ENCODE measurements around the gene DCAF11.
A peak's percentile ranks its signal among the peaks of the same experiment; 100 is the strongest.

DCAF11 gene

DNA sequence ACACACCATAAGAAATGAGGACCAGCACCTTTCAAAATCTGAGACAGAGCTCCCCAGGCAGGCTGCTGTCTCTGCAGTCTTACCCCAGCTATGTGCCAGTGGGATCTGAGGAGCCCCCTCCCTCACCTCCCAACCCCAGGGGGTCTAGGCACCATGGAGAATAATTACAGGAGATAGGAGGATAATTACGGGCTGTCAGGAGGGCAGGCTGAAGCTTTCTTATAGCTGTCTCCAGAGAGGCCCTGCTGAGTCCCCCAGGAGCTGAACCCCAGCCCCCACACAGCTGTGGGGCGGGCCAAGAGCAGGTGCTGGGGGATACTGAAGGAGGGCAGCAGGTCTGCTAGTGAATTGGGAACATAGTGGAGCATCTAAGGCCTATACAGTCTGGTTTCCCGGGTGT is 36.4 kb upstream of the DCAF11 start:
- FAIRE-seq (no peak), DNase-seq (ENCODE audit: low spot score) (no peak)

GRCh38 chr14:24079491-24080141 is 35.0 kb upstream of the DCAF11 start:
- DNase-seq (ENCODE audit: low spot score) (no peak), FAIRE-seq (no peak)

GRCh38 chr14:24080142-24080530 is 34.4 kb upstream of the DCAF11 start:
- DNase-seq (ENCODE audit: low spot score) (no peak), FAIRE-seq (no peak)

DNA sequence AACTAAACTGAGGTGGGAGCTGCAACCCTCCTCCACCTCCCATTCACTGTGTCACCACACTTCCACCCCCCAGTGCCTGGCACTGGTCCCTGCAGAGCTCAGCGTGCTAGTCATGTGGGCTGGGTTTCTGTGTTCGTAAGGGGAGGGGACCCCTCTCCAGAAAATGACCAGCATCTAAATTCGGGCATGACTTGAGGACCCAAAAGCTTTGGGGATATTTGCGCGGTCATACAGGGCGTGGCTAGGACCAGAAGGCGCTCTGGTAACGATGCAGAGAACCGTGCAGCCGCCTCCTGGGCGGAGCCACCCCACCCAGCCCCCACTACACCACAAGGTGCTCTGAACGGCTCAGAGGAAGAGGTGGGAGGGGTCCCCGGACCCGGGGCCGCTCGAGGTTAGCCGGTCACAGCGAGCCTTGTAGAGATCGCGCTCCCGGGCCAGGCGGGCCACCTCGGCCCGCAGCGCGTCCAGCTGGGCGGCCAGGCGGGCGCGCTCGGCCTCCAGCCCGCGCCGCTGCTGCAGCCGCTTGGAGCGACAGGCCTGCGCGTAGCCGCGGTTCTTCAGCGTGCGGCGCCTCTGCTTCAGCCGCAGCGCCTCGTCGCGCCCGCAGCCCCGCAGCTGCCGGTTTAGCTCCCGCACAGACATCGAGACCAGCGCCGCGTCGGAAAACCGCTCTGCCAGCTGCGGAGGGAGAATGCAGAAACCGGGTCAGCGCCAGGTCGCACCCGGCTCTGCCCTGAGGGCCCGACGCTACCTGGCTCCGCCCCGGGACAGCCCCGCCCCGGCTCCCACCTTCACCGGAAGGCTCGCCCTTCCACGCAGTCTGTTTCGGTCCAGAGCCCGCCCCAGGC is 33.5 kb upstream of the DCAF11 start:
- DNase-seq (ENCODE audit: low spot score) (no peak), FAIRE-seq (no peak)

DNA sequence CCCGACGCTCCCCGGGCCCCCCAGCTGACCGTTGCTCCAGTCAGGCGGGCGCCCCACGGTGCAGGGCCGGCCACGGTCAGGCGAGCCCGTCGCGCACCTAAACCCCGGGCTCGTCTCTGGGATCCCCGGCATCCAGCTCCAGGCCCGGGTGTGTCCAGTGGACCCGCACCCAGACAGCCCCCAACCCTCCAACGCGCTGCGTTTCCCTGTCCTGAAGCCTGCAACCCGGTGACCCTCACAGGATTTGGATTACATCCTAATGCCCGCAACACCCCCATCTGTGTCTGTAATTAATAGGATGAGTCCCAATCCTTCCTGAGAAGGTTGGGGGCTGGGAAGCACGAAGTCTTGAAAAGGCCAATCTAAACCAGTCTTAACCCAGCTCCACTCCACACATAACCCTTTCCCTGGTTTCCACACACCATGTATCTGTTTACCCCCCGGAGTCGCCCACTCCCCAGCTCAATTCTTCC is 32.8 kb upstream of the DCAF11 start:
- DNase-seq (ENCODE audit: low spot score) (no peak), FAIRE-seq (no peak)

DNA sequence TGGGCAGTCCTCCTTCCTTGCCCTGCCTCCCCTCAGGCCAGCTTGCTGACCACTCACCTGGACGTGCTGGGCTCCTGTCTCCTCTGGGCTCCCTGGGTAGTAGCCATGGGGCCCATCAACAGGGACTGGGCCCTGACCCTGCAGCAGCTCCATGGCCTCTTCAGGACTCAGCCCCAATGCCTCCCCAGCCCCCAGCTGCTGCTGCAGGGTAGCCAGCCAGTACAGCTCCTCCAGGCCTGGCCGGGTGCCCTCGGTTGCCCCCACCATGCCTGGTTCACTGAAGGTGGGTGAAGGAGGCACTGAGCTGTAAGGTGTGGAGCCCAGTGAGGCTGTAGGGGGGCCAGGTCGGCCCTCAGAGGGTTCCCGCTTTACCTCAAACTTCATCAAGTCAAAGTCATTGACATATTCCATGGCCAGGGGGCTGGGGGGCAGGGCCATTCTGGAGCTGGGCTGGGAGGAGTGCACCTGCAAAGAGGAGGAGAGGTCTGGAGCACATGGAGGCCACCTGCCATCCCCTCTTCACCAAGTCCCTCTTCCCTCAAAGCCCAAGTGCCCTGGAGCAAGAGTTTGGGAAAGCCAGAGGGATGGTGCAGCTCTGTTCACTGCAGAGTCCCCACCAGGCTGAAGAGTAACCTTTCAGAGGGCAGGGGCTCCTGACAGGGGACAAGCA is 32.0 kb upstream of the DCAF11 start:
- DNase-seq (ENCODE audit: low spot score) (no peak), FAIRE-seq (no peak)

DNA sequence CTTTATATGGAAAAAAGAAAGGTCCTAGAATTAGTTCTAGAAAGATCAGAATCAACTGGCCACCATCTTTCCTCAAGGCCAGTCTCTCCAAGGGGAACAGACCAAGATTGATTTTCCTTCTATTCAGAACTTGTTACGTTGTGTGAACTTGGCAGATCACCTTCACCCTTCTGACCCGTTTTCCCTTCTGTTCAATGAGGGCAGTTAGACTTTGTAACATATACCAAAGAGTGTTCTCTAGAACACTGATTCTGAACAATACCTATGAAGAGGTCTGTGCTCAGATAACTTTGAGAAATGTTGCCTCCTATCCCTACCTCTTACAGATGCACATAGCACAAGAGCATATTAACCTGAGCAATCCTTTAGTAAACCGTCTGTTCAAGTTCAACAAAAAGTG is 31.1 kb upstream of the DCAF11 start:
- no peak for DNase-seq (ENCODE audit: low spot score)
- FAIRE-seq: no peak

DNA sequence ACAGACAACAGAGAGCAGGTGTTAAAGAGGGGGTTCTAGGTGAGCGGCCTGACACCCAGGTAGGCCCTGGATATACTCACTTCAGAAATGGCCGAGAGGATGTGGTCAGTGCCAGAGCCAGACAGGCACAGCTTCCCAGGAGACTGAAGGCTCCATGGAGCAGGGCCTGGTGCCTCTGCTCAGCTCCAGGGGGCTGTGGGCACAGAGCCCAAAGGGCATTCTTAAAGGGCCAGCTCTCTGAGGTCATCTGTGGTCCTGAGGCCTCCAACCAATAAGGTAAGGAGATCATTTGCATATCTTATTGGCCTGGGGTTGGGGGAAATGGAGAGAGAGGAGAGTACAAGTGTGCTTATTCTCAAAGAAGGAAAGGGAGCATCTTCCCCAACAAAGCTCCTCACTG is 30.1 kb upstream of the DCAF11 start:
- no peak for DNase-seq (ENCODE audit: low spot score)
- FAIRE-seq: no peak

DNA sequence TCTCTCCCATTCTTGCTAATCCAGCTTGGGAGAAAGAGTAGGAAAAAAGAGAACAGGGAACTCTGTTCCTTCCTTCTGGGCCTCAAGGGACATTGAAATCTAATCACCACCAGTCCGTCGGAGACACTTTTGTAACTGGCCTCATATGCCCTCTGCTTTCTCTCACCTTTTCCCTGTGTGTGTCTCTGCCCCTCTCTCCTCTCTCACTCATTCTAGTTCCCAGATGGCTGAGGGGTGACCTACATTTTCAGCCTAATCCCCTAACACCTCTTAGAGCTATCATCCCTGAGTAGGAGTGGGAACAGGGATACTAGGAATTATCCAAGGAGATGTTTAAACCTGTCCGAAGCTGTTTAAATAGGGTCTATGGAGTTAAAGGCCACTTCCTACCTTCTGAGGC is 29.4 kb upstream of the DCAF11 start:
- no peak for DNase-seq (ENCODE audit: low spot score)
- no peak for FAIRE-seq

DNA sequence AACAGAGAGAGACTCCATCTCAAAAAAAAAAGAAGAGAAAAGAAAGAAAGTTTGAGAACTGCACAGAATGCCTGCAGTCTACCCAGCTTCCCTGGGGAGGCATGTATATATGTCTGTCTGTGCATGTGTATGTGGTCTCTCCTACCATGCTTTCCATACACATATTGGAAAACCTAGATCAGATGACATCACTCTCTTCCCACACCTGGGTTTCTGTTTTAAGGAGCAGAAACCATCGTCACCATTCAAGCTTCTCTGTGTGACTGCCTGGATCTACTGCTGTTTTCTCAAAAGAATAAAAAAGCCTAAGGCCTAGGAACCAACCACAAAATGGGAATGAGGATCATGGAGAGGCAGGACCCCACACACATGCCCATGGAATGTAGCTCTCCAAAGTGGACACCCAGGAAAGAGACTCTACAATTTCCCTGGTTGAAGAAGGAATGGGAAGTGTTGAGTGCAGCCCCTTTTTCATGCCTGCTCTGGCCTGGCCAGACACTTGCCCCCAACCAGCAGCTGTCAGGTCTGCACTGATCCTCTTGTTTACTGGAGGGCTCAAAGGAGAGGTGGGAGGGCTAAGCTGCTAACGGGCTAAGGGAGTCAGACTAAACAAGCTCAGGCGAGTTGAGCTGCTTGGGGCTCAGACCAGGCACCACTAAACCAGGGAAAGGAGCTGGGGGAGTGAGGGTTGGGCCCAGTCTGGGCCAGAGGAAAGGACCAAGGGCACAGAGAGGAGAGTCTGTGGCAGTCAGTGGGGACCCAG is 28.2 kb upstream of the DCAF11 start:
- DNase-seq (ENCODE audit: low spot score): no peak
- no peak for FAIRE-seq

GRCh38 chr14:24087004-24087403 is 27.6 kb upstream of the DCAF11 start:
- DNase-seq (ENCODE audit: low spot score) (no peak), FAIRE-seq (no peak)

GRCh38 chr14:24088095-24088494 is 26.5 kb upstream of the DCAF11 start:
- DNase-seq (ENCODE audit: low spot score) (no peak), FAIRE-seq (no peak)

GRCh38 chr14:24089890-24090289 is 24.7 kb upstream of the DCAF11 start:
- no peak for DNase-seq (ENCODE audit: low spot score)
- FAIRE-seq: no peak

DNA sequence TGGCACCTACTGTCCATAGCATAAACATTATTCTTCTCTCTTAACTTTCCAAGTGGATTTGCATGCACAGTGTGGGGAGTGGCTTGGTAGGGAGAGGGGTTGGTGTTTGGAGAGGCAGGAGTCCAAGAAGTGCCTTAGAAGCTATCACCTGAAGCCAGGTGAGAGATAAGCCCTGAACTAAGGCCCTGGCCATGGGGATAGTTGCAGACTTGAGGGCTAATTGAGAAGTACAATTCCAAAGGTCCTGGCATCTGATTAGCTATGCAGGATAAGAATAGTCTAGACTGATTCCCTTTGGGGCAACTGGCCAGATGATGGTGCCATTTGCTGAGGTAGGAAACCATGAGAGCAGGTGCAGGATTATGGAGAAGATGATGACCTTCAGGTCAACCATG is 22.5 kb upstream of the DCAF11 start:
- FAIRE-seq (no peak), DNase-seq (ENCODE audit: low spot score) (no peak)

DNA sequence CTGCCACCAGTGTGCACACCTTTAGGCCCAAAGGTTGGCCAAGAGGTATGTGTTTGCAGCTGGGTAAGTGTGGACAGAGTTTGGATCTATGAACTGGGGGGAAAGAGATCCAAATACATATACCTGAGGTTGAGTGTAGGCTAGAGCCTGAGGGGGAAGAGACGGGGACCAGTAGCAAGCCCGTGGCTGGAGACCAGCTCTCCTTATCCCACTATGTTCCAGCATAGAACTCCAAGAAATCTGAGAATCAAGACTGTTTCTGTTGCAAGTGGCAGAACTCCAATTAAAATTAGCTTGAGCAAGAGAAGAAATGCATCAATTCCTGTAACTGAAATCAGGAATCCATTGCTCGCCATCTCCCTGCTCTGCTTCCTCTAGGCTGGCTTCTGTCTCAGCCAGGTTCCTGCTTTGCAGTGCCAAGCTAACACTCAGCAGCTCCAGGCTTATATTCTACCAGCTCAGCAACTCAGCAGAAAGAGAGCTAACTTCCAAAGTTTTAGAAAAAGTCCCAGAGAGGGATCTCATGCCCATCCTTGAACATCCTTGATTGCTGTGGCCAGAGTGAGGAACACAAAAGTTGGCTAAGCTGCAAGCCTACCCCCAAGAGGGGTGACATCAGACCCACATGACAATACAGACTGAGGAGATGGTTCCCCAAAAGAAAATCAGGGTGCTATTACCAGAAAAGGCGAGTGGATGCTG is 21.9 kb upstream of the DCAF11 start:
- DNase-seq (ENCODE audit: low spot score) (no peak), FAIRE-seq (no peak)

GRCh38 chr14:24093207-24093900 is 21.2 kb upstream of the DCAF11 start:
- FAIRE-seq (no peak), DNase-seq (ENCODE audit: low spot score) (no peak)

GRCh38 chr14:24093901-24094840 is 20.4 kb upstream of the DCAF11 start, which contains the start of gene PCK2:
TSS of gene PCK2 (plus strand) at chr14:24094311. CDS start at chr14:24094406, 95 bp downstream.
- DNase-seq (ENCODE audit: low spot score) (peak; percentile 58), FAIRE-seq (no peak)

DNA sequence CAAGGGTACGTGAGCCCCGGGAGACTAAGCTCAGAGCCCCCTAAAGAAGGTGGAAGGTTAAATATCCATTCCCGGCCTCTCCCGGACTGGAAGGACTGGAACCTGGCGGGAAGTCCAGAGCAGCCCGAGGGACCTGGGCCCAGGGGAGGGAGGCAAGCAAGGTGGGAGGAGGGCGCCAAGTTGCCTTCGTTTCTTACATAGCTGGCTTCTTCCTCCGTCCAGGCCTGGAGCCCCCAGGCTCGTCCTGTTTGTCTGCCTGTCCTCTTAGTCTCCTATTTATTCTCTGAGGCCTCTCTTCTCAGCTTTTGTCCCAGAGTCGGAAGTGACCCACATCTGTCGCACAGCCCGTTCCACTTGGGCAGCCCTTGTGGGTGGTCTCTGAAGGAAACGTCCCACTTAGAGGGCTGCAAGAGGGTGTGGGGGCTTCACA is 19.7 kb upstream of the DCAF11 start:
- DNase-seq (ENCODE audit: low spot score) (no peak), FAIRE-seq (no peak)
